ENCODE results near the gene CACNA1F.
A peak's percentile ranks its signal among the peaks of the same experiment; 100 is the strongest.

Gene CACNA1F

GRCh38 chrX:49198540-49199314 is 34.4 kb downstream of the CACNA1F start:
- DNase-seq (ENCODE audit: low spot score) = no peak

DNA sequence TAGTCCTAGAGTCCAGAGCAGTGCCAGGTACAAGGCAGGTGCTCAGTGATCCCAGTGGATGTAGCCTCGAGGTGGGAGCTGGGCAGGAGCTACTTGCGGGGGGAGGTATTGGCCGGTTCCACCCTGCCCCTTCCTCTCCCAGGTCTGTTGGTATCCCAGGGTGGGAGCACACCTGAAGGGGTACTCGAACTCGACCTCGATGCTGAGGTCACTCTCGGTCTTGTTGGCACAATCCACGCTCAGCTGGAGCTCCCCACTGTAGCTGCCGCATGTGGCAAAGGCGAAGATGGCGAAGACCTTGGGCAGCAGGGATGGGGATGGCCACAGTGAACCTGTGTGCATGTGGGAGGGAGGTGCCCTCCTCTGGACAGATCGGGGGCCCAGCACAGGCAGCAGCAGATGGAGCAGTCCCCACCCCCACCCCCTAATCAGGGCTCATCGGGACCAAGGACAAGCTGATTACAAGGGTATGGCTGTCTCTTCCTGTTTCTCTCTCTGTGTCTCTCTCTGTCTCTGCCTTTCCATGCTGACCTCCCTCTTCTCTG is 35.5 kb downstream of the CACNA1F start:
- DNase-seq (ENCODE audit: low spot score) = no peak

GRCh38 chrX:49193542-49193964 is 39.6 kb downstream of the CACNA1F start:
- no peak for DNase-seq (ENCODE audit: low spot score)

- peak; percentile 46 for DNase-seq (ENCODE audit: low spot score)
These were observed 40.3 kb downstream of the CACNA1F start for GRCh38 chrX:49192722-49193328.

DNA sequence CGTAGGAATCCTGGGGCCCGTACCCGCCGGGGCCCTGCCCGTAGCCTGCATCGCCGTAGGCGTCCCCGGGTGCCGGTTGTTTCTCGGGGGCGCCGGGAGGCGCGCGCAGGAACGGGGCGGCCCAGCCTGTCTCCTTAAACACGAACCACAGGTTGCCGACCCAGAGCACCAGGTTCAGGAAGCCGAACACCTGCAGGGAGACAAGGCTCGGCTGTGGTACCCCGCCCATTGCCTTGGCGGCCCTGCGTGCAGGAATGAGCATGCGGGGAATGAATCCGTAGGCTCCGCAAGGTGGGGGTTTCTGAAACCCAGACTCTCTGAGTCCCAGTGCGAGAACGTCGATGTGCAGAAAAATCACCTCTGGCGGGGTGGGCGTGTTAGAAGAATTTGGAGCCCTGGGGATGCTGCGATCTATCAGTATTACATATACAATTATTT is 41.5 kb downstream of the CACNA1F start:
- peak; percentile 32 for DNase-seq (ENCODE audit: low spot score)

- peak; percentile 93 for DNase-seq (ENCODE audit: low spot score)
These were observed 42.1 kb downstream of the CACNA1F start for GRCh38 chrX:49190821-49191573.

GRCh38 chrX:49189606-49190005 is 43.5 kb downstream of the CACNA1F start:
- DNase-seq (ENCODE audit: low spot score) = no peak

DNA sequence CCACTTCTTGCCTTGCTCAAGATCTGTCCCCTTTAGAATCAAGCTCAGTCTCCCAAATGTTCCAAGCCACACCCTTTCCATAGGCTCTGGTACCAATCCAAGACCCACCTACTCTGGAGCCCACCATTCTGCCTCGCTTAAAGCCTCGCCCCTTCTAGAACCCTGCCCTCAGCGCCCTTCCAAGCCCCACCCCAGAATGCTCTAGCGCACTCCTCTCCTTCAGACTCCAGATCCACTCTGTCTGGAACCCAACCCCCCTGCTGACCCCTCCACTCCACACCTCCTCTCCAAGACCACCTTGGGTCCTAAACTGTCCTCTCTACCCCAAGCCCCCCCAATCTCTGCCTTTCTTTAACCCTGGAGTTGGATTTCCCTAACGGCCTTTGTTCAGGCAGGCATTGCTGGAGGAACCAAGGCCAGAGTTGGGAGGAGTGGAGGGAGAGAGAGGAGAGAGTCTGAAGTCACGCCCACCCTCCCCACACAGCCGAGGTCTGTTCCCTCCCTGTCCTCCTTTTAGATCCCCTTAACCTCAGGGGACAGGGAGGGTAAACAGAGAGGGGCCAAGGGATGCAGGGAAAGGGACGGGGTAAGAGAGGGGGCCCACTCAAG is 44.6 kb downstream of the CACNA1F start:
- no peak for DNase-seq (ENCODE audit: low spot score)

DNA sequence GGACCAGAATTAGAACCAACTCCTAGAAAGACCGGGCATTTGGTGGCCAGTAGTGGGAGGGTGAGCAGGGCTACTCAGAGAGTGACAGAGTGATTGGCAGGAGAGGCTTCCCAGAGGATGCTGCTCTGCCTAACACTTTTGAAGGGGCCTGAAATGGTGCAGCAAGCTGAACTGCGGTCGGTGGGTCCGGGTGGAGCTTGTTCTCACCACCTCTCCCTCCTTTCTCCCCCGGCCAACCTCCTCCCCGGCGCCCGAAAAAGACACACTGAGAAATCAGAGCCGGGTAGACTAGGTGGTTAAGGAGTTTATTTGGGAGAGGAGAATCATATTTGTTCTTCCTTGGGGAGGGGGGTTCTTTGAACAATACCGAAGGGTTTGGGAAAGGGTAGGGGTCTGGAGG is 45.6 kb downstream of the CACNA1F start:
- no peak for DNase-seq (ENCODE audit: low spot score)

DNA sequence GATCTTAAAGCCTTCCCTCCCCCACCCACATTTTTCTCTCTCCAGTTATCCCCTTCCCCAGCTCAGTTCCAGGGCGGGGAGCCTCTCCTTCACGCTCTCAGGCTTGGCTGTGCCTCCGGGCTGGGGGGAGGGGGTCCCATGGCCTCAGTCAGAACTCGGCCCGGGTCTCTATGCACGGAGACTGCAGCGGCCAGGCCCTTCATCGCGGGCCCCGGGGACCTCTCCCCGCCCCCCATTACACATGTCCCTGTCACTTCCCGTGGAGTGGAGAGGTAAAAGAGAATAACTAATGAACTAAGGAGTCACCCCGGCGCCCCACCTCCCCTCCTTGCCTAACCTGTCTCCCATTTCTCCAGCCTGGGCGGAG is 46.1 kb downstream of the CACNA1F start:
- no peak for DNase-seq (ENCODE audit: low spot score)

DNA sequence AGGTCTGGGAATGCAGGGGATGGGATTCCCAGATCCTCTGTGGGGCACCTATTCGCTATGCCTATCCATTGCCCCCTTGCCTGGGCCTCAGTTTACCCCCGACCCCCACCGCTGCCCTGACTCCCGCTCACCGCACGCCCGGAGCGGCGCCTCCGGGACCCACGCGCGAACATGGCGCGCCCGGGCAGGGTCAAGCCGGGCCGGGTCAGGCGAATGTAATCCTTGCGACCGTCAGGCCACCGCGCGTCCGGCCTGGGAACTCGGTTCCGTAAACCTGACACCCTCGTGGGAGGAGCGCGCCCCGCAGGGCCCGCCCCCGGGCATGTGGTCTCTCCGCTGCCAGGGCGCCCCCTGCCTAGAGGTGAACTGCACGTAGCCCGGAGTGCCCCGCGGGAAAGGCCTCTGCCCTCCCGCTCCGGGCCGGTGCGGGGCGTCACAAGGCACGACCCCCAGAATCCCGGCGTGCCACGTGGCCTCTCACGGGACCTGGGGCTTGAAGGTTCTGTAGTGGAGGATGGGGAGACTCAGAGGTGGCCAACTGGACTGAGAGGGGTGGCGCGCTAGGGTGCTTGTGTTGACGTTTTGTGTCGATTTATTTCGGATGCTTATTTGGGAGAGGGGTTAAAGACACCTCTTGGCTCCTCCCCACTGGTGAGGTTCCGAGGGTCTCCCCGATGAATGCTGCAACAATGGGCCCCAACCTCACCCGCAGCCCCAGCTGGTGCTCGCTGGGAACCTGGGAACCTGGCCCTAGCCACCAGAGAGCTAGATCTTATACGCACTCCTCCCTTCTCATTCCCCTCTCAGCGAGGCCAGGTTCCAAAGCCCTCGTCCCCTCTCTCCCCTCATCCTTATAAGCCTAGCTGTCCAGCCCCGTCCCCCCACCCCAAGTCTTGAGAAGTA is 46.8 kb downstream of the CACNA1F start, which contains the start of gene PRICKLE3:
Gene PRICKLE3 (minus strand): TSS at position 249 of the 903 bp plus-strand sequence. CDS start 76 bp downstream, at position 173.
- peak; percentile 70 for DNase-seq (ENCODE audit: low spot score)

DNA sequence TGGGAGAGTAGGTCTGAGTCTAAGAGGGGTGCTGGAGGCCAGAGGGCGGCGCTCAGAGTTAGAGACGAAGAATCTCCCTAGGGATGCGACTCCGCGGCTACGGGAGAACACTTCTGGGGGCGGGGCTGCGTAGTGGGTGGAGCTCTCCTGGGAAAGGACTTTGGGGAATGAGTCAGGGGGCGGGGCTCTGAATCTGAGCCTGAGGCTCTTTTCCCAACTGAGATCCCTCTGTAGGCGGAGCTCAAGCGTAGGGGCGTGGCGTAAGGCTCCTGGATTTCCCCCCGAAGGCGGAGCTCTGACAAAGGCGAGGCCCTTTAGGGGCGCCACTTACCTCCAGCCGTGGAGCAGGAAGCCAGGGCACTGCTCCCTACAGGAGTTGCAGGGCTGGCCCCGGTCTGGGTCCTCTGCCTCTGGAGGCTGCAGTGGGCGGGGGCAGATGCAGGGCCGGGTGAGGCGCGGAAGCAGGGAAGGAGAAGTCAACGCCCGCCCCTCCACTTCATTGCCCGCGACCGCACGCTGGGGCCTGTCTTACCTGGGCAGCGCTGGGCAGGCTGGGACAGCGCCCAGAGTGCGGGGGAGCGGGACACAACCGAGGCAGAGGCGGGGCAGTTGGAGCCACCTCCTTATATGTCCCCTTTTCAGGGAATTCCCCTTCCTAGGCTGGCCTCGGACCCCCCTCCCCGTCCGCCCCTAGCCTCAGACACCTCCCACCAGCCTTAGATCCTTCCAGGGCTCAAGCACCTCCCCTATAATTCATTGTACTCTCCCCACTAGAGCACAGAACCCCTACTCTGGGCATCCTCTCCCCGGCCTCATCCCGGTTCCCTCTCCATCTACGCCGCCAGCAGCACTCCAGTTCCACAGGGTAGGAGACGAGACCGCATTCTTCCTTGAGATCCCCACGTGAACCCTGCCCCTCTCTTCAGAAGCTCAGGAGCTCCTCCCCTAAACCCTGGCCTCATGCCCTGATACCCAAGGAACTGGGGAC is 48.6 kb downstream of the CACNA1F start:
- DNase-seq (ENCODE audit: low spot score) = peak; percentile 32

DNA sequence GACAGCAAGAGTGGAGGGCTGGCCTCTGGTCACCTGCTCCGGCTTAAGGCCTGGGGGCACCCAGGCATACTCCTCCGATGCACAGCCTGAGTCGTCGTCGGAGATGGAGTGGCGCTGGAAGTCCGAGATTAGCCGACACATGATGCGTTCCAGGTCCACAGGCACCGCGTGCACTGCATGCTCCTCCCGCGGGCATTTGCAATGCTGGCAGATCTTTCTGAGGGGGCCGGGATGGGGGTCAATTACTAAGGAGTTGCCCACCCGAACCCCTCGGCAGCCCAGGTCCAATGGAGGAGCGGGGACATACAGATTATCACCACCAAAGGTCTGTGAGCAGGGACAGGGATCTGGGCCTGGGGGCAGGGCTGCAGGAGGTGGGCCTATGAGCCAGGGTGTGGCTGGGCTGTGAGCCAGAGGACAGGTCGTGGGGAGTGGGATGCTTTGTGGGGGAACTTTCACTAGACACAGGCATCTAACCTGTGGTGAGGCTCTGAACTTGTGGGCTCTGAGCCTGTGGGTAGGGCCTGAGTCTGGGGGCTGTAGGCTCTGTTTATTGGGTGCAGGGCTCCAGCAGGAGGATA is 49.3 kb downstream of the CACNA1F start:
- DNase-seq (ENCODE audit: low spot score) = no peak

GRCh38 chrX:49179358-49179757 is 53.8 kb downstream of the CACNA1F start:
- no peak for DNase-seq (ENCODE audit: low spot score)

DNA sequence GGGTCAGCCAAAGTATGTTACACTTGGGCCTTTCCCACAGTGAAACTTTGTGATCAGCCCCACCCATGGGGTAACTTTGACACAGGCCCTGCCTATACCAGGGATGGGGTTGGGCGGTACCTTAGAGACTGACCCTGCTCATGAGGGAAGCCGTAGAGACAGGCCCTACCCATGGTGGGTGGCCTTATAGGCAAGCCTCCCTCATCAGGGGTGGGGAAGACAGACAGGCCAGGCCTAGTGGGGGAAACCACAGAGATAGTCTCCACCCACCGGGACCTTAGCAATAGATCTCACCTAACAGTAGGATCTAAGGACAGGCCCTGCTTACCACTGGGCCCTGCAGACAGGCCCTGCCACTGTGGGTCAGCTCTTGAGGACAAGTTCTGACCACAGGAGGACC is 54.6 kb downstream of the CACNA1F start:
- DNase-seq (ENCODE audit: low spot score) = no peak

DNA sequence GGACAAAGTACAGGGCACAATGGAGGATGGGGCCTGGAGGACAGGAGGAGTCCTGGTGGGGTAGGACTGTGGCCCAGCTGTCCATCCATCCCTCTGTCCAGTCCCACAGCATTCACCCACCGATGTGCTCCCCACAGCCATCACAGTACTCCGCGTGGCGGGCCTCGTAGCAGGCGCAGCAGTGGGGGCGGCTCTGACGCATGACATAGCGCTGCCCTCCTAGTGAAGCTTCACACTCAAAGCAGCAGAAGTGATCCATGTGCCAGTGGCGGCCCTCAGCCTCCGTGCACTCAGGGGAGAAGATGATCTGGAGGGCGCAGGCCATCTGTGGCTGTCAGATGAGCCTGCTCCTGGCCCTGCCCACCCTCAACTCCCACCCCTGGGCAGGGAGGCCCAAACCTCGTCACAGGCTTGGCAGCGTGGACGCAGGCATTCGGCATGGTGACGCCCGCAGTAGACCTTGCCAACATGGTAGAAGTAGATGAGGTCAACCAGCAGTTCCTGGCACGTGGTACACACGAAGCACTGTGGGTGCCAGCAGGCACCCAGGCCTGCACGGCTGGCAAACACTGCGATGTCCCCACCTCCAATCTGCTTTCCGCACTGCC is 55.2 kb downstream of the CACNA1F start:
- no peak for DNase-seq (ENCODE audit: low spot score)

DNA sequence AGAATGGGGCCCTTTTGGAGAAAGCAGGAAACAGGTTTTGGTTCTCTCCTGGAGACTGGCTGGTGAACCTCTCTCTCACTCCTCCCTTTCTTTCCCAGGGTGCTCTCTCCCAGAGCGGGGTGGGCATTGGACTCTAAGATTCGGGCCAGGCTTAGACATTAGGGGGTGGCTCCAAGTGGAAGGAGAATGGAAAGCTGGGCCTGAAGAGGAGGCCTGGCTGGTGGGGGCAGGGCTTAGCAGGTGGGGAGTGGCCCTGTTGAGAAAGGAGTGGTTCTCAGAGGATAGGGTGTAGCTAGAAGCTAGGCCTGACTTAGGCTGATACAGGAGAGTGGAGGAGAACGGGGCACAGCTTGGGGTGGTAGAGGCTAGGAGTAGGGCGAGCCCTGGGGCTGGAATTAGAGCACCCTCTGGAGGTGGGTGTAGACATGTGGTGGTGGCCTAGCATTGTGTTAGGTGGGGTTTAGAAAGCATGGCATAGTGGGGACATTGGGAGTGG is 55.8 kb downstream of the CACNA1F start:
- DNase-seq (ENCODE audit: low spot score) = no peak

DNA sequence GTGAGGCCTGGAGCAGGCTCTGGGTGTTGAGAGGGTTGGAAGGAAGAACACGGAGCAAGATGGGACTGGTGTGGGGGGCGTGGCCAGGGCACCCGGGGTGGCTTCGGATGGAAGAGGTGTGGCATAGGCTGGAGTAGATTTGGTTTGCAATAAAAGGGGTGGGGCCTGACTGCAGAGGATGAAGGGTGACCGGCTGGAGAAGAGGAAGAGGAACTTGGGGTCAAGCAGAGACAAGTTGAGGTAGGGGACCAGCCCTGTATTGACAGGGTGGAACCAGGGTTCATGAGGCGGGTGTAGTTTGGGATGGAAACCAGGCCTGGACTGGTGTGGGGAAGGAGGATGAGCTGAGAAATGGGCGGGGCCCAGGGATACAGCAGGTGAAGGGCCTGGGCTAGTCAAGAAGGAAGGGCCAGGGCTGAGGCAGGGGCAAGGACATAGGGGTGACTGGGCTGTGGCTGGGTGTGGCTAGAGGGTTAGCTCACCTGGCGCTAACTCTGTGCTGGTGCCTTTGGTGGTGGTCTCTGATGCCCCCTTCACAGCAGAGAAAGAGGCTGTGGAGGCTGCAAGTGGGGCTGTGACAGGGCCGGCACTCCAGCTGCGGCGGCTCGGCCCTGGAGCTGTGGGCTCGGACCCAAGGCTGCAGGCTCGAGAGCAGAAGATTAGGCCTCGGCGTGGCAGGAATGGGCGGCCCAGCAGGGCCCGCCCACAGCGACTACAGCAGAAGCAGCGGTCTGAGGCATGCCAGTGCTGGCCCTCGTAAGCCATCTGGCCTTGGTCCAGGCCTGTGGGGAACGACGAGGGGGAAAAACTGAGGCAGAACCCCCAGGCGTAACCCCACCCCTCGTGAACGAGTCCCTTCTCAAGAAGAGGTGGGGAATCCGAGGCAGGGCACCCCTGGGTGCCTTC is 56.5 kb downstream of the CACNA1F start:
- DNase-seq (ENCODE audit: low spot score) = no peak
